HG02885 (cell line): ENCODE results near the gene VTI1A.

Source experiments
- ATAC-seq: cut with Tn5 transposase; IDR thresholded peaks from one replicate; pipeline ENCODE4 v1.9.1; 2021; ENCODE audit warnings: mild to moderate bottlenecking; ENCODE audit not compliant: unreplicated experiment, poor library complexity

The VTI1A gene

GRCh38 chr10:112792487-112793201 is 345.6 kb downstream of the VTI1A start:
- ATAC-seq = no peak

GRCh38 chr10:112793202-112793921 is 346.3 kb downstream of the VTI1A start:
- no peak for ATAC-seq

- ATAC-seq = no peak
Observed at GRCh38 chr10:112794201-112794600, 347.2 kb downstream of the VTI1A start.

GRCh38 chr10:112795067-112795466 is 348.1 kb downstream of the VTI1A start:
- ATAC-seq = no peak

GRCh38 chr10:112797197-112797596 is 350.2 kb downstream of the VTI1A start:
- ATAC-seq = no peak

GRCh38 chr10:112797855-112798254 is 350.8 kb downstream of the VTI1A start:
- no peak for ATAC-seq

GRCh38 chr10:112799038-112799437 is 352.0 kb downstream of the VTI1A start:
- no peak for ATAC-seq

GRCh38 chr10:112799726-112800510 is 352.9 kb downstream of the VTI1A start:
- no peak for ATAC-seq

GRCh38 chr10:112801004-112801403 is 354.0 kb downstream of the VTI1A start:
- ATAC-seq = no peak

GRCh38 chr10:112801748-112802147 is 354.7 kb downstream of the VTI1A start:
- ATAC-seq = no peak

GRCh38 chr10:112802411-112803022 is 355.5 kb downstream of the VTI1A start:
- ATAC-seq = no peak

GRCh38 chr10:112803961-112804401 is 357.0 kb downstream of the VTI1A start:
- no peak for ATAC-seq

- ATAC-seq = no peak
Observed at GRCh38 chr10:112805254-112805590, 358.2 kb downstream of the VTI1A start.

- ATAC-seq = no peak
Observed at GRCh38 chr10:112805701-112806100, 358.7 kb downstream of the VTI1A start.

GRCh38 chr10:112807013-112807412 is 360.0 kb downstream of the VTI1A start:
- ATAC-seq = no peak

- no peak for ATAC-seq
Observed at GRCh38 chr10:112809736-112810135, 362.7 kb downstream of the VTI1A start.

- no peak for ATAC-seq
Observed at GRCh38 chr10:112810711-112811151, 363.7 kb downstream of the VTI1A start.

- ATAC-seq = no peak
Observed at GRCh38 chr10:112811741-112812551, 364.9 kb downstream of the VTI1A start.

GRCh38 chr10:112812586-112812985 is 365.6 kb downstream of the VTI1A start:
- no peak for ATAC-seq
